ENCODE measurements around the gene ZNF106.

ZNF106 gene

GRCh38 chr15:42365921-42366550, 124.9 kb downstream of the ZNF106 start:
- DNase-seq, result no peak

- DNase-seq, result no peak
Measured at GRCh38 chr15:42364529-42364928, 126.4 kb downstream of the ZNF106 start.

GRCh38 chr15:42363942-42364341, 127.0 kb downstream of the ZNF106 start:
- DNase-seq, result no peak

- DNase-seq, result no peak
Measured at GRCh38 chr15:42363487-42363886, 127.5 kb downstream of the ZNF106 start.

All from T-helper 1 cell (primary cell).